HepG2 (cell line): ENCODE results near the gene WEE1. TPM values are rescaled to one million over a fixed set of nuclear protein-coding genes. Genes with fewer than 3 reads are reported as not detected.

ENCODE experiments used
- ARID2 ChIP-seq: sonication (generic); formaldehyde crosslinking; IDR thresholded peaks from 2 replicates; pipeline ENCODE4 v1.8.1; 2022; ENCODE audit warnings: mild to moderate bottlenecking, missing genetic modification reagents, borderline replicate concordance
- ARID3A ChIP-seq: IDR thresholded peaks from 2 replicates; pipeline ENCODE4 v1.6.1; 2012; ENCODE audit warnings: low read depth, low read length, improper control_type of control experiment
- ASH2L ChIP-seq: fragments of 300-600, 200-600 bp; sonication (generic); IDR thresholded peaks from 2 replicates; pipeline ENCODE4 v1.7.0; 2017; ENCODE audit warnings: low read depth, mild to moderate bottlenecking, moderate library complexity, mixed read lengths, low read length; ENCODE audit not compliant: insufficient read length
- ATRX ChIP-seq: sonication (generic); formaldehyde crosslinking; IDR thresholded peaks from 2 replicates; pipeline ENCODE4 v1.4.0; 2020; ENCODE audit warnings: missing genetic modification reagents, borderline replicate concordance
- GZF1 ChIP-seq: sonication (generic); formaldehyde crosslinking; IDR thresholded peaks from 2 replicates; pipeline ENCODE4 v1.5.1; 2020; ENCODE audit warnings: mild to moderate bottlenecking, missing genetic modification reagents
- HDAC1 ChIP-seq: sonication (generic); formaldehyde crosslinking; IDR thresholded peaks from 2 replicates; pipeline ENCODE4 v1.5.1; 2020; ENCODE audit warnings: mild to moderate bottlenecking, missing genetic modification reagents
- MED1 ChIP-seq: sonication (generic); formaldehyde crosslinking; IDR thresholded peaks from 2 replicates; pipeline ENCODE4 v1.4.0; 2020; ENCODE audit warnings: missing genetic modification reagents
- POLR2G ChIP-seq: fragments of 200-400 bp; formaldehyde crosslinking; IDR thresholded peaks from 2 replicates; pipeline ENCODE4 v1.6.1; 2018; ENCODE audit warnings: mild to moderate bottlenecking, low read depth, low read length, moderate library complexity
- RCOR2 ChIP-seq: IDR thresholded peaks from 2 replicates; pipeline ENCODE4 v1.6.1; 2016; ENCODE audit warnings: missing biosample characterization, missing genetic modification reagents
- RORA ChIP-seq: sonication (generic); formaldehyde crosslinking; IDR thresholded peaks from 2 replicates; pipeline ENCODE4 v1.5.0; 2020; ENCODE audit warnings: mild to moderate bottlenecking, missing genetic modification reagents, moderate library complexity
- SAFB2 ChIP-seq: sonication (generic); formaldehyde crosslinking; IDR thresholded peaks from 2 replicates; pipeline ENCODE4 v1.5.1; 2020; ENCODE audit warnings: missing genetic modification reagents, low read depth, mild to moderate bottlenecking, borderline replicate concordance
- SRSF9 ChIP-seq: fragments of 200-400 bp; formaldehyde crosslinking; IDR thresholded peaks from 2 replicates; pipeline ENCODE4 v1.6.1; 2018; ENCODE audit warnings: borderline replicate concordance, mild to moderate bottlenecking, low read depth, low read length; ENCODE audit not compliant: insufficient read depth, poor library complexity, severe bottlenecking
- WIZ ChIP-seq: sonication (generic); formaldehyde crosslinking; IDR thresholded peaks from 2 replicates; pipeline ENCODE4 v1.5.1; 2020; ENCODE audit warnings: mild to moderate bottlenecking, missing genetic modification reagents
- ZBTB3 ChIP-seq: sonication (generic); formaldehyde crosslinking; IDR thresholded peaks from 2 replicates; pipeline ENCODE4 v1.4.0; 2020; ENCODE audit warnings: low read depth, mild to moderate bottlenecking, moderate library complexity, missing genetic modification reagents, borderline replicate concordance
- ZFP62 ChIP-seq: sonication (generic); formaldehyde crosslinking; IDR thresholded peaks from 2 replicates; pipeline ENCODE4 v1.4.0; 2020; ENCODE audit warnings: missing genetic modification reagents
- ZNF430 ChIP-seq: sonication (generic); formaldehyde crosslinking; IDR thresholded peaks from 2 replicates; pipeline ENCODE4 v1.9.0; 2021; ENCODE audit warnings: mild to moderate bottlenecking, missing genetic modification reagents
- ZNF781 ChIP-seq: sonication (generic); formaldehyde crosslinking; IDR thresholded peaks from 2 replicates; pipeline ENCODE4 v1.5.1; 2020; ENCODE audit warnings: borderline replicate concordance, mild to moderate bottlenecking, missing genetic modification reagents; ENCODE audit errors: not compliant biosample characterization
- ZSCAN12 ChIP-seq: sonication (generic); formaldehyde crosslinking; IDR thresholded peaks from 2 replicates; pipeline ENCODE4 v1.9.0; 2021; ENCODE audit warnings: mild to moderate bottlenecking, missing genetic modification reagents
- polyA plus RNA-seq, 8 experiments: library from polyadenylated mRNA; depleted of rRNA in 3 of 8; stranded (reverse) in 7 of 8; unstranded in 1 of 8; fragments of >200 nt; fragmentation: Illumina TruSeq in 4 of 8; extraction: Trizol in 4 of 8; gene quantifications; 2 replicates each; pipeline versions ENCODE4 v1.2.1 to v1.2.3, GENCODE V29; 2011 to 2016; ENCODE audit warnings: low read depth in 4 of 8, missing spikeins in 1 of 8, mixed read lengths in 1 of 8; ENCODE audit not compliant: insufficient read depth in 1 of 8
- total RNA-seq, 5 experiments: library from RNA; depleted of rRNA; stranded (reverse); fragments of >200 nt; fragmentation: Illumina TruSeq; extraction: Trizol; gene quantifications; 2 replicates each; pipeline ENCODE4 v1.2.3, GENCODE V29; 2016; ENCODE audit warnings: low read depth in 1 of 5
- TF ChIP-seq, protein P1 (sequence below): sonication (generic); formaldehyde crosslinking; IDR thresholded peaks from 2 replicates; pipeline ENCODE4 v1.5.0; 2020; ENCODE audit warnings: missing genetic modification reagents
- TF ChIP-seq, protein P2 (sequence below): sonication (generic); formaldehyde crosslinking; IDR thresholded peaks from 2 replicates; pipeline ENCODE4 v1.9.0; 2021; ENCODE audit warnings: missing genetic modification reagents, borderline replicate concordance
- TF ChIP-seq, protein P3 (sequence below): sonication (generic); formaldehyde crosslinking; IDR thresholded peaks from 2 replicates; pipeline ENCODE4 v1.5.1; 2020; ENCODE audit warnings: mild to moderate bottlenecking, missing genetic modification reagents

The WEE1 gene
- total and polyA plus RNA-seq, 2 of the 13 experiments (the other 11 are each of a cell fraction or from before 2014, with no cell fraction given): 31.4 to 63.7 TPM

DNA sequence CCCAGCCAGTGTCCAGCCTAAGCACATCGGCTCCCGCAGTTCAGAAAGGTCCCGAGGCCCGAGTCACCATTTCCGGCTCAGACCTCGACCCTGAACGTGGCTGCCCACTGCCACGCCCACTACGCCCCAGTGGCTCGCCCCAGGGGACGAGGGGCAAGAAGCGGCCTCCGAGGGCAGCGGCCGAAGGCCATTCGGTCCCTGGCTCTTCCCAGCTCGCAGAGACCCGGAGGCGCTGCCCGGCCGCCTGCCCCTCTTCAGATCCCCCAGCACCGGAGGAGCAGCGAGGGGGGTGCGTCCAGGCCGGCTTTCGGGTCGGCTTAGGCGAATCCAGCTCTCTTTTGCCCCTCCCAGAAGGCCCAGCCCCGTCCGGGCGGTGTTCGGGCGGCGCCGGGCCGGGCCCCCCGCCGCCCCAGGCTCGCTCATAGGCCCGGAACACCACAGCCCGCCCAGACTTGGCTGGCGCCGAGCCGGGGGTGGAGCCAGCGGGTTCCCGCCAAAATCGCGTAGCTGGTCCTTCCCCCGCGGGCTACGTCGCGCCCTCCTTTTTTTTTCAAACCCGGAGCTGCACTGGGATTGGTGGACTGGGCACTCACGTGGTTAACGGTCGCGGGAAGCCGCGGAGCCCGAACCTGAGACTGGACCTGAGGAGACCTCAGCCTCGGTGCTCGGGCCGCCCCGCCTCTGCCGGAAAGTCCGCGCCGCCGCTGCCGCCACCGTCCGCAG lies at the start of gene WEE1 (continued):
- TF ChIP-seq, protein P1, sequence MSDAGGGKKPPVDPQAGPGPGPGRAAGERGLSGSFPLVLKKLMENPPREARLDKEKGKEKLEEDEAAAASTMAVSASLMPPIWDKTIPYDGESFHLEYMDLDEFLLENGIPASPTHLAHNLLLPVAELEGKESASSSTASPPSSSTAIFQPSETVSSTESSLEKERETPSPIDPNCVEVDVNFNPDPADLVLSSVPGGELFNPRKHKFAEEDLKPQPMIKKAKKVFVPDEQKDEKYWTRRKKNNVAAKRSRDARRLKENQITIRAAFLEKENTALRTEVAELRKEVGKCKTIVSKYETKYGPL (CRISPR knock-in tag): no peak
- TF ChIP-seq RORA (CRISPR knock-in tag): no peak
- TF ChIP-seq POLR2G: peak; percentile 90
- no peak for TF ChIP-seq SRSF9
- peak; percentile 94 for TF ChIP-seq HDAC1 (CRISPR knock-in tag)
- peak; percentile 97 for TF ChIP-seq ZNF430
- TF ChIP-seq SAFB2 (CRISPR knock-in tag): peak; percentile 90
- TF ChIP-seq ZSCAN12: no peak
- TF ChIP-seq, protein P2, sequence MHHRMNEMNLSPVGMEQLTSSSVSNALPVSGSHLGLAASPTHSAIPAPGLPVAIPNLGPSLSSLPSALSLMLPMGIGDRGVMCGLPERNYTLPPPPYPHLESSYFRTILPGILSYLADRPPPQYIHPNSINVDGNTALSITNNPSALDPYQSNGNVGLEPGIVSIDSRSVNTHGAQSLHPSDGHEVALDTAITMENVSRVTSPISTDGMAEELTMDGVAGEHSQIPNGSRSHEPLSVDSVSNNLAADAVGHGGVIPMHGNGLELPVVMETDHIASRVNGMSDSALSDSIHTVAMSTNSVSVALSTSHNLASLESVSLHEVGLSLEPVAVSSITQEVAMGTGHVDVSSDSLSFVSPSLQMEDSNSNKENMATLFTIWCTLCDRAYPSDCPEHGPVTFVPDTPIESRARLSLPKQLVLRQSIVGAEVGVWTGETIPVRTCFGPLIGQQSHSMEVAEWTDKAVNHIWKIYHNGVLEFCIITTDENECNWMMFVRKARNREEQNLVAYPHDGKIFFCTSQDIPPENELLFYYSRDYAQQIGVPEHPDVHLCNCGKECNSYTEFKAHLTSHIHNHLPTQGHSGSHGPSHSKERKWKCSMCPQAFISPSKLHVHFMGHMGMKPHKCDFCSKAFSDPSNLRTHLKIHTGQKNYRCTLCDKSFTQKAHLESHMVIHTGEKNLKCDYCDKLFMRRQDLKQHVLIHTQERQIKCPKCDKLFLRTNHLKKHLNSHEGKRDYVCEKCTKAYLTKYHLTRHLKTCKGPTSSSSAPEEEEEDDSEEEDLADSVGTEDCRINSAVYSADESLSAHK: no peak
- TF ChIP-seq ATRX: no peak
- TF ChIP-seq MED1 (CRISPR knock-in tag): peak; percentile 67; the same call in 1 of the 2 replicates
- TF ChIP-seq ZNF781: peak; percentile 87
- TF ChIP-seq ZBTB3 (CRISPR knock-in tag): no peak
- no peak for TF ChIP-seq ASH2L
- peak; percentile 34; the same call in 1 of the 2 replicates for TF ChIP-seq RCOR2 (CRISPR knock-in tag)
- TF ChIP-seq ARID3A: no peak
- no peak for TF ChIP-seq WIZ (CRISPR knock-in tag)
- TF ChIP-seq ZFP62 (CRISPR knock-in tag): no peak
- TF ChIP-seq ARID2: peak; percentile 87
- TF ChIP-seq, protein P3, sequence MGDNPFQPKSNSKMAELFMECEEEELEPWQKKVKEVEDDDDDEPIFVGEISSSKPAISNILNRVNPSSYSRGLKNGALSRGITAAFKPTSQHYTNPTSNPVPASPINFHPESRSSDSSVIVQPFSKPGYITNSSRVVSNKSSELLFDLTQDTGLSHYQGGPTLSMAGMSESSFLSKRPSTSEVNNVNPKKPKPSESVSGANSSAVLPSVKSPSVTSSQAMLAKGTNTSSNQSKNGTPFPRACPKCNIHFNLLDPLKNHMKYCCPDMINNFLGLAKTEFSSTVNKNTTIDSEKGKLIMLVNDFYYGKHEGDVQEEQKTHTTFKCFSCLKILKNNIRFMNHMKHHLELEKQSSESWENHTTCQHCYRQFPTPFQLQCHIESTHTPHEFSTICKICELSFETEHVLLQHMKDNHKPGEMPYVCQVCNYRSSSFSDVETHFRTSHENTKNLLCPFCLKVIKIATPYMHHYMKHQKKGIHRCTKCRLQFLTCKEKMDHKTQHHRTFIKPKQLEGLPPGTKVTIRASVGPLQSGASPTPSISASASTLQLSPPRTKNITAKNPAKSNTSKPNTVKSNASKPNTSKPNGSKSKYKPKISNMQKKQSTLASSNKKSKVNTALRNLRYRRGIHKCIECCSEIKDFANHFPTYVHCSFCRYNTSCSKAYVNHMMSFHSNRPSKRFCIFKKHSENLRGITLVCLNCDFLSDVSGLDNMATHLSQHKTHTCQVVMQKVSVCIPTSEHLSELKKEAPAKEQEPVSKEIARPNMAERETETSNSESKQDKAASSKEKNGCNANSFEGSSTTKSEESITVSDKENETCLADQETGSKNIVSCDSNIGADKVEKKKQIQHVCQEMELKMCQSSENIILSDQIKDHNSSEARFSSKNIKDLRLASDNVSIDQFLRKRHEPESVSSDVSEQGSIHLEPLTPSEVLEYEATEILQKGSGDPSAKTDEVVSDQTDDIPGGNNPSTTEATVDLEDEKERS: peak; percentile 66; the same call in 1 of the 2 replicates
- TF ChIP-seq GZF1 (CRISPR knock-in tag): 0 out of 2 replicates have a peak, but pooled peaks have one; percentile 41
